ENCODE results near the gene MYO7A.

- TF ChIP-seq EZH2 (optimal IDR thresholded peaks at IDR 0.05; ENCODE audit: low read depth, low read length) (no peak), EZH2phosphoT487 (IDR thresholded peaks at IDR 0.05; ENCODE audit: low read length) (no peak)
- TF ChIP-seq, protein P1, sequence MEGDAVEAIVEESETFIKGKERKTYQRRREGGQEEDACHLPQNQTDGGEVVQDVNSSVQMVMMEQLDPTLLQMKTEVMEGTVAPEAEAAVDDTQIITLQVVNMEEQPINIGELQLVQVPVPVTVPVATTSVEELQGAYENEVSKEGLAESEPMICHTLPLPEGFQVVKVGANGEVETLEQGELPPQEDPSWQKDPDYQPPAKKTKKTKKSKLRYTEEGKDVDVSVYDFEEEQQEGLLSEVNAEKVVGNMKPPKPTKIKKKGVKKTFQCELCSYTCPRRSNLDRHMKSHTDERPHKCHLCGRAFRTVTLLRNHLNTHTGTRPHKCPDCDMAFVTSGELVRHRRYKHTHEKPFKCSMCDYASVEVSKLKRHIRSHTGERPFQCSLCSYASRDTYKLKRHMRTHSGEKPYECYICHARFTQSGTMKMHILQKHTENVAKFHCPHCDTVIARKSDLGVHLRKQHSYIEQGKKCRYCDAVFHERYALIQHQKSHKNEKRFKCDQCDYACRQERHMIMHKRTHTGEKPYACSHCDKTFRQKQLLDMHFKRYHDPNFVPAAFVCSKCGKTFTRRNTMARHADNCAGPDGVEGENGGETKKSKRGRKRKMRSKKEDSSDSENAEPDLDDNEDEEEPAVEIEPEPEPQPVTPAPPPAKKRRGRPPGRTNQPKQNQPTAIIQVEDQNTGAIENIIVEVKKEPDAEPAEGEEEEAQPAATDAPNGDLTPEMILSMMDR (IDR thresholded peaks at IDR 0.05; ENCODE audit: low read length), result no peak
These were observed 41.2 kb upstream of the MYO7A start for GRCh38 chr11:77086521-77087472.

Data from MM.1S (cell line).